HG02763 (cell line): ENCODE data around the gene JPT2.
"Not testable (repeated sequence)": the region's sequence is repeated elsewhere in the genome, so short reads cannot be mapped to it uniquely, and the experiment has no call there.

Experiments
- ATAC-seq: cut with Tn5 transposase; IDR thresholded peaks from one replicate; pipeline ENCODE4 v1.9.1; 2021; ENCODE audit warnings: mild to moderate bottlenecking, moderate library complexity; ENCODE audit not compliant: unreplicated experiment

JPT2 gene

DNA sequence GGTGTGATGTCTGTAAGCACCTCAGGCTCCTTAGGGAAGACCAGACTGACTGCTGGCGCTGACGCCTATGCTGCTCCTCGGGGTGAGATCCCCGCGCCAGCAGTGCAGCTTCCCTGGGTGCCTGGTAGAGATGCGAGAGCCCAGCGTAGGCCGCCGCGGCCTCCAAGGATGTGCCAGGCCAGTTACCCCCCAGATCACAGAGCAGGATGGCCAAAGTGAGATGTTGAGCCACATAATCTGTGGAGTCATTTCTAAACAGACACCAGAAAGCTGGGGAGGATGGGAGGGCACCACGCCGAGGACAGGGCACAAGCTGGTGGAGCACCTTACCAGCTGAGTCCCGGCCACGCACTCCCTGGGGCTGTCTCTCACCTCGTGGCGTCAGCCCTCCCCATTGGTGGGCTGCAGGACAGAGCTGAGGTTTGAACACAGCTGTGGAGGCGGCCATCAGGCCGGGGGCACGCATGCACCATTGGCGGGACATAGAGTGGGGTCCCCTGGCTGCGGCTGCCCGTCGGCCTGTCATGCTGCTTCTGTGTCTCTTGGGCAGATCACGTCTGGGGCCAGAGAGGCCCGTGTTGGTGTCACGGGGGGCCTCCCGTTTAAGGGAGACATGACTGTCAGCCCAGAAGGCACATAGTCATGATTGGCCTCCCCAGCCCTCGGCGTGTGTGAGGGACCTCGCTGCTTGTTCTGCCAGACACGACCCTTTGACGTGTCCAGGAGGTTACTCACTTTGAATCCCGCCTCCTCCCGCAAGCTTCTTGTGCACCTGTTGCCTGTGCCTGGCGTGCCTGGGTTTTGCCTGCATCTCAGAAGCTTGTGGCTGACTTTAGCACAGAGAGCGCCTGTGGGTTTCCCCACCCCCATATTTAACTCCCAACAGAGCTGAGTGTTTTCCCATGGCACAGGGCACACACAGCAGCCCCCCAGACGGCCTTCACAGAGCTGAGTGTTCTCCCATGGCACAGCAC is 49.9 kb downstream of the JPT2 start:
- ATAC-seq, result no peak

DNA sequence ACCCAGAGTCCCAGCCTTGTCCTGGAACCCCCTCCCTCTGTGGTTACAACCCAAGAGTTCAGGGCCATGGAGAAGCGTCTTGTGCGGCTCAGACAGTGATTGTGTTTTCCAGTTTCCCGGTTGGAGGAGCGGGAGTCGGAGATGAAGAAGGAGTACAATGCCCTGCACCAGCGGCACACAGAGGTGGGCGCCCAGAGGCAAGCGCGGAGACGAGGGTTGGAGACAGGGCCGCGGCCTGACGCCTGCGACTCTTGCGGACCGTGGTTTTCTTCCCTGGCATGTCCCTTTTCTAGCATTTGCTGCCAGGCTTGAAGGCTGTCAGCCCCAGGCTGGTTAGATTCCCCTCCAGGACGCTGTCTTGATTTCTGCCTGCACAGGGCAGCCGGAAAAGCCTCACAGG is 50.9 kb downstream of the JPT2 start:
- ATAC-seq, result no peak

DNA sequence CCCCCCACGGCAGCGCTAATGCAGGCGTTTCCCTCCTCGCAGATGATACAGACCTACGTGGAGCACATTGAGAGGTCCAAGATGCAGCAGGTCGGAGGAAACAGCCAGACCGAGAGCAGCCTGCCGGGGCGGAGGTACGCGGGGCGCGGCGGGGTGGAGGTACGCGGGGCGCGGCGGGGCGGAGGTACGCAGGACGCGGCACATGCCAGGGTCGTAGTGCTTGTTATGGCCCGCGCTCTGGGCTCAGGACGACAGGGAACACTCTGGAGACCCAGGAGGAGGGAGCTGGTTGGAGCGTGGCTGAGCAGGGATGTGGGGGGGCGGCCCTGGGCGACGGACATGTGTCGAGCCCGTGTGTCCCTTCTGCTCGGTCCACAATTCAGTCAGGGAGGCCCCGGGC is 51.4 kb downstream of the JPT2 start:
- no peak for ATAC-seq

DNA sequence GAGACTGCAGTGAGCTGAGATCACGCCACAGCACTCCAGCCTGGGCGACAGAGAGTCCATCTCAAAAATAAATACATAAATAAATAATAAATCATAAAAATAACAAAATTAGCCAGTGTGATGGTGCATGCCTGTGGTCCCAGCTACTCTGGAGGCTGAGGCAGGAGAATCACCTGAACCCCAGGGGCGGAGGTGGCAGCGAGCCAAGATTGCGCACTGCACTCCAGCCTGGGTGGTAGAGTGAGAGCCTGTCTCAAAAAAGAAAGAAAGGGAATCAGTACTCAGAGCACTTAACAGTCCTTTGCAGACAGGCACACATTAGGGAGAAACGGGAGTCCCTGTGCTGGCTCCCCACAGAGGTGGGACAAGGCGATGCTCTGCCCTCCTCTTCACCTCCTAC is 53.0 kb downstream of the JPT2 start:
- no peak for ATAC-seq

DNA sequence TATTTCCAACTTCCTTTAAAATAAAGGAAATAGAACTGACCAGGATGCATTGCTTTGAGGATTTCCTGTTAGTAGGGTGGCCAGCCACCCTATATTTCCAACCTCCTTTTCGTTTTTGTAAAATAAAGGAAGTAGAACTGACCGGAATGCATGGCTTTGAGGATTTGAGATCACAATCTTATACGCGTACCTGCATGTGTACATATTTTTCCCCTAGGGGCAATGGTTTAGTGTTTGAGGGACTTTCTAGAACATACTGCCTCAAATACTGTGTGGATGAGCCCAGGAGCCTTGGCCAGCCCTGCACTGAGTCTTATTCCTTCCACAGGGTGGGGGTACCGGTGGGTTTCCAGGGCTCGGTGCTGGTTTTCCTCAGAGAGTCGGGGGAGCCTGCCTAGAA is 53.5 kb downstream of the JPT2 start:
- no peak for ATAC-seq

DNA sequence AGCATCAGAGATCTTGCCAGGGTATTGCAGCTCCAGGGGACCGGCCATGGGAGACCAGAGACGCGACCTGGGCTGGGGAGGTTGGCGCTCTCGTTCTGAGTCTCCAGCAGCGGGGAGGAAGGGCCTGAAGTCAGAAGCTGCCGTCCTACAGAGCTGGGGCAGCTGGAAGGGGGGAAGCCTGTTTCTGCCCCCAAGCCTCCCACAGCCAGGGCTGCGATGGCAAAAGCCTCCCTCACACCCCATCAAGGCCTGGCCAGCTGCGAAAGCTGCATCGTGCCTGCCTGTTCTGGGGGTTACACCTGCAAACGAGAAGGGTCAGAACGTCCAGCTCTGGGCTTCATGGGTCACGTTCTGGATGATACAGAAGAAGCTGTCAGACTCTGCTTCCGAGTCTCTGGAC is 54.0 kb downstream of the JPT2 start:
- ATAC-seq, result no peak

DNA sequence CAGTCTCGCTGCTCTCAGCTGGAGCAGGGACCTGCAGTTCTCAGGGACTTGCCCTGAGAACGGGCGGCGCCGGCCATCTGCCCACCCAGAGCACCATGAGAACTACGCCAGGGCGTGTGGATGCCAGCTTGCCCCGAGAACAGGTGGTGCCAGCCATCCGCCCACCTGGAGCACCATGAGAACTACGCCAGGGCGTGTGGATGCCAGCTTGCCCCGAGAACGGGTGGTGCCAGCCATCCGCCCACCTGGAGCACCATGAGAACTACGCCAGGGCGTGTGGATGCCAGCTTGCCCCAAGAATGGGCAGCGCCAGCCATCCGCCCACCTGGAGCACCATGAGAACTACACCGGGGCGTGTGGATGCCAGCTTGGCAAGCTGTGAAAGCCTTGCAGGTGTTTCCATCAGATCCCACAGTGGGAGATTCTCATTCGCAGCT is 54.5 kb downstream of the JPT2 start:
- not testable (repeated sequence) for ATAC-seq

DNA sequence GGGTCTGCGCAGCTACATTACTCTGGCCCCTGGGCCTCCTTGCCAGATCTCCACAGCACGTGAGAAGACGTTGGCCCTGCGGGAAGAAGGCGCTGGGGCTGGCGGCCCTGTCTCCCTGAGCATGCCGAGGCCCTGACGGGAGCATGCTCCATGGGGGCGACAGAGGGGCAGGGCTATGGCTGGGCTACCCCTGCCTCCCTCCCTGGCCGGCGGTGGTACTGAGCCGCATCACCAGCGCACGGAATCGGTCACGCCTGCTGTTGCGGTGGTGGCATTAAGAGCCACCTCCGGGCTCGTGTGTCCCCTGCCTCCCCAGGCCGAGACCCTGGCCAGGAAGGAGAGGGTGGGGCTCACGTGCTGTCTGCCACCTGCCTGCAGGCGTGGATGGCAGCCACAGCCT is 56.0 kb downstream of the JPT2 start:
- no peak for ATAC-seq

DNA sequence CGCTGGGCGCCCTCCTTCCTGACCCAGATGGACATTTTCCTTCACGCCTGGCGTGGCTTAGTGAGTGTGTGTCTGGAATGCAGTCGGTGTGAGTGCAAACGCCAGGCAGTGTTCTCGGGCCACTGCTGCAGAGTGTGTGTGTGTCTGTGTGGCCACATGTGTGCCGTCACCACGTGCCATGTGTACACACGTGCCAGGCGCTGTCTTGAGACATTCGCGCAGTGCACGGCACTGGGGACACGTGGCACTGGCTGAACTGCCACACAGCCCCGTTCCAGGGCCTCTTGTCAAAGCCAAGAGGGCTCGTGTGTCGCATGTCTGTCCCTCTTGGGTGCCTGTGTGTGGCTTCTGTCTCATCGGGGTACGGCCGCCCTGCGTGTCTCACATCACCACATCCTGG is 56.7 kb downstream of the JPT2 start:
- ATAC-seq, result no peak

DNA sequence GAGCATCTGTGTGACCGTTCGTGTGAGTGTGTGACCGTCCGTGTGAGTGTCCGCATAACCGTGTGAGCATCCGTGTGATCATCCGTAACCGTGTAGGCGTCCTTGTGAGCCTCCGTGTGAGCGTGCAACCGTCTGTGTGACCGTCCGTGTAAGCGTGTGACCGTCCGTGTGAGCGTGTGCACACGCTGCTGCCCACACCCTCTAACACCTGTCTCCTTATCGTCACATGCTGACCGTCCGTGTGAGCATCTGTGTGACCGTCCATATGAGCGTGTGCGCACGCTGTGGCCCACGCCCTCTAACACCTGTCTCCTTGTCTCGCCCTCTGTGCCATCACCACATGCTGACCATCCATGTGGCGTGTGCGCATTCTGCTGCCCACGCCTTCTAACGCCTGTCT is 62.2 kb downstream of the JPT2 start:
- ATAC-seq, result no peak

DNA sequence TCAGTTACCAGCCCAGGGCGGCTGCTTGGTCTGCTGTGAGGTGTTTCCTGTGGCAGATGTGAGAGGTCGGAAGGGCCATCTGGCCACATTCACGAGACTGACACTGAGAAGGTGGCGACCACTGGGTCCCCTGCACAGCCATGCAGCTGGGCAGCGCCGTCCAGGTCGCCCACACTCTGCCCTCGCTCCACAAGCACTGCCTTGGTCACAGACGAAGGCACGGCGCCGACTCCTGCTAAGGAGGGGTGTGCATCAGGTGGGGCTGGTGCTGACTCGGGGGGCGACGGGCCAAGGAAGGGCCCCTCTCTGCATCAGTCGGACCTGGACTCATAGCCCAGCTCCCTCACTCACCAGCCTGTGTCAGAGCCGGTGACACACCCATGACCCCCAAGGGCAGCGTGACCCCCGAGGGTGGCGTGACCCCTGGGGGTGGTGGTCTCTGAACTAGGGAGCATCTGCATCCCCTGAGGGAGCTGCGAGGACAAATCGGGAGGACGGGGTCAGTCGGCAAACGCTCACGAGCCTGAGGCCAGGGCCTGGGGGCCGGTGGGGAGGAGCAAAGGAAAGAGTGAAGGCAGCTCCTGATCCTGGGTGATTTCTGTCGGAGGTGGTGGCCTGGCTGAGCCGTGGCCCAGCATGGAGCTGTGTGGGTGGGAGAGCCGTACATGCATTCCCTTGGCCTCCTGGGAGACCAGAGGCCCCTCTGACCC is 62.9 kb downstream of the JPT2 start:
- no peak for ATAC-seq

DNA sequence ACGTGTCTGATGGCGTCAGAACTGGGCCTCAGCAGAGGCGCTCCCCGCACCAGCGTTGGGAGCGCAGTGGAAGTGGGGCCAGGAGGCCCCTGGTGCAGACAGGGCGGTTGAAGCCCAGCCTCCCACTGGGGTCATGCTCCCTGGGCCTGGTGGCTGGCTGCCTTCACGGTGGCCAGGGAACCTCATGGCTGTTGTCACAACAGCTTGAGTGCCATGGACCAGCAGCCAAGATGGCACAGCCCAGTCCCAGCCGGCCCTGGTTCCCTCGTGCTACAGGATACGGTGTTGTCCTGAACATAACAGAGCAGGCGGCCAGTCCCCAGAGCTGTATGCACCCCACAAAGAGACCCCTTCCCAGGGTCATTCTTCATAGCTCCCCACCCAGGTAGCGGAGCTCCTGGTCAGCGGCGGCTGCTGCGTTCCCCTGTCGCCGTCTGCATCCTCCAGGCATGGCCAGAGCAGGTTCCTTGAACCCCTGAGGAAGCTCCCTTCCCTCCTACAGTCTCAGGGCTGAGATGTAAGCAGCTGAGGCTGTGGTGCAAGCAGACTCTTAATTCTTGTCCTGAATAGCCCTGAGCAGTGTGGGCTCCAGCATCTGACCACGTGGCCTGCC is 63.6 kb downstream of the JPT2 start:
- ATAC-seq, result no peak

DNA sequence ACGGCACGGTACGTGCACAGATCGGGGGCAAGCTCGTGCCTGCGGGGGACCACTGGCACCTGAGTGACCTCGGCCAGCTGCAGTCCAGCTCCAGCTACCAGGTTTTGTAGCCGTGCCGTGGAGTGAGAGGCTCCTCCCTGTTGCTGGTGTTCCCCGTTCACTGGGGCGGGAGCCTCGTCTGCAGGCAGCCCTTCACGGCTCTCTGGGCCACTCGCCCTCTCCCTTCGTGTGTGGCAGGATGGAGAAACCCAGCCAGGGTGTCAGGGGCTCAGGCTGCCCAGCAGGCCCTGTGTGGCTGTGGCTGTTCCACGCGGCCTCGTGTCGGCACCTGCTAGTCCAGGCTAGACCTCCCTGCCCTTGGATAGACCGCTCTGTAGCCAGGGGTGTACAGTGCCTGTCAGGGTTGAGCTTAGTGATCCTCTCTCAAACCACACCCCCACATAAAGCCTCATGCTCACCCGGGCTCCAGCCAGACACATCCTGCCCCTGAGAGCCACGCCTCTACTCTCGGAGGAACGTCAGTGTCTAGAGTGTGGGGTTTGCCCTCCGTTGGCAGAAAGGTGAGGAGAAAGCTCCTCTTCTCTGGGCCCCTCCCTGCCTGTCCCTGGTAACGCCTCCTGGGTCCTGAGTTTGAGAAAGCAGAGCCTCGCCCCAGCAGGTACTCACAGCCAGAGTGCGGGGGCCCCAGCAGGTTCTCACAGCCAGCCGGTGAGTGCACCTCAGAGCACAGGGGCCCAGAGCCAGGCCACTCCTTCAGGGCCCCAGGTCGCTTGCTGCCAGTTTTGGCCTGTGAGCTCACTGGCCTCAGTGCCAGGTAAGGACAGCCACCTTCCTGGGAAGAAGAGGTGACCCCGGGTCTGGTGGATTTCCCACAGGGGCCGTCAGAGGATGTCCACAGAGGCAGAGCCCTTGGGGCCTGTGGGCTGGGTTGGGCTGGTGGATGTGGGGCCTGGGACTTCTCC is 65.6 kb downstream of the JPT2 start:
- ATAC-seq, result no peak

DNA sequence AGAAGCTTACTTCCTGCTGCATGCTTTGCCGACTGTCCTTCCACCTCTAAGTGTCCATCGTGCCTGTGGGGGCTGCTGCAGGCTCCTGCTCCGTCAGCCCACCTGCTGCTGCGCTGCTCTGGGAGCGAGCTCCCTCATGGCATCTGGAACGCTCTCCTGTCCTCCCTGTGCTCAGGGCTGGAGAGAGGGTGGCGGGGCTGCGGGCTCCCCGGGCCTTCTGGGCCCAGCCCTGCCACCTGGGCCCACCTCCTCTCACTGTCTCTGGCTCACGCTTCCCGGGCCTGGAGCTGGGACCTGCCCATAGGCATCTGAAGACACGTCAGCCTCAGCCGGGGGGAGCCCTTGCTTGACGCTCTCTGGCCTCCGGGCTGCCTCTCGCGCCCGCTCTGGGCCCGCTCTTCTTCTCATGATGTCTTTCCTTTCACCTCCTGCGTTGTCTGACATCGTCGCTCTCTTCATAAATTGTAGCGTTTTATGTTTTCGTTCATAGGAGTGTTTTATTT is 66.3 kb downstream of the JPT2 start:
- no peak for ATAC-seq

DNA sequence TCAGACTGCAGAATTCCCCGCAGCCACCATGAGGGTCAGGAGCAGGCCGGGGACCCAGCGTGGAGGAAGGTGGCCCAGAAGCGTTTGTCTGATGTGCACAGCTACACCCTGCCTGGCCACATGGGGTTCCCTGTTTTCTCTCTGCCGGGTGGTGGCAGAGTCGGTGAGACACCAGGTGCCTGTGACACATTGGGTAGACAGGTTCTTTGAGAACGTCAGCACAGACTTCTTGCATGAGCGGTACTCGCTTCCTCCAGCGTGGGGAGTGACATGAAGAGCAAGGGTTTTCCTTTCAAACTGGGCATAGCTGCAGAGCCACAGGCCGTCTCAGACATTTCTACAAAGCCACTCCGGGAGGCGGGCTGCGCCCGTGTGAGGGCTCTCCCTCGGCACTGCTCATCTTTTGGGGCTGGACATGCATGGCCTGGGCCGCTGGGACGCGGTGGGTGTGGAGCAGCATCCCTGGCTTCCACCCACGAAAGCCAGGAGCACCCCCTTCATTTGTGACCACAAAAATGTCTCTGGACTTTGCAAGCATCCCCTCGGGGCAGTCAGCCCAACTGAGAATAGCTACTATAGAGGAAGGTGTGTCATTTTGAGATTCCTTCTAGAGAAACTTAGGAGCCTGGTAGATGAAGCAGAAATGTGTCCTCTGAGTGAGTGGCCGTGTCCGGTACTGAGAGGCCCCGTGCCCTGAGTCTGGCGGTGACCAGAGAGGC is 67.3 kb downstream of the JPT2 start:
- no peak for ATAC-seq

DNA sequence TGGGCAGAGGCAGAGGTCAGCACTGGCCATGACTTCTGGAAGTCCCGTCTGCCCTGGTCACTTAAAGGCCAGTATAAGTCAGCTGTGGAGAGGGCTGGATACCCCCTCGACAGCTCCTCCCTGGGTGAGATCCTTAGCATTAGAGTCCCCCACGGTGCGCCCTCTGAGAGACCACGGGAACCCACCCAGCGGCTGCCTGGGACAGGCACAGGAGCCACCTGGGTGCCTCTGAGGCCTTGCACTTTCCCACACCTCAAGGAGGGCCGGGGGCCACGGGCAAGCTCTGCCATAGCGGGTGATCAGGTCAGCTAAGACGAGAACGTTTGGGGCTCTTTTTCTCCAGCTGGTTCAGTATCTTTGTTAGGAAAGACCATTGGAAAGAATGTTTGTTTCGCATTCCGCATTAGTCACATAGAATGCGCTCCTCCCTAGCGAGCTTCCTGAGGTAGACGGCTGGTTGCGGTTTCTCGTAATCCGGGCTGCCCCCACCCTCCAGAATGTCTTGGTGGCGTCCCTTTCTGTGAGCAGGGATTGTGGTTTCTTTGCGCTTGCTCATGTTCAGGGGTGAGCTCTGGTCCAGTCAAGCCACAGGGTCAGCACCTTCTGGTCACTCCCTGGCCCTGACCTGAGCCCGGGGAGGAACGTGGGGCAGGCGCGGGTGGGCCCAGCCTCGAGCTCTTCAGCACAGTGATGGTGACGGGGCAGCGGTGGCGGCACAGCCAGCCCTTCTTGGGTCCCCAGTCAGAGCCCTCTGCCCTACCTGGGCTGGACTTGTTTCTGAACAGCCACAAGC is 68.0 kb downstream of the JPT2 start:
- no peak for ATAC-seq

DNA sequence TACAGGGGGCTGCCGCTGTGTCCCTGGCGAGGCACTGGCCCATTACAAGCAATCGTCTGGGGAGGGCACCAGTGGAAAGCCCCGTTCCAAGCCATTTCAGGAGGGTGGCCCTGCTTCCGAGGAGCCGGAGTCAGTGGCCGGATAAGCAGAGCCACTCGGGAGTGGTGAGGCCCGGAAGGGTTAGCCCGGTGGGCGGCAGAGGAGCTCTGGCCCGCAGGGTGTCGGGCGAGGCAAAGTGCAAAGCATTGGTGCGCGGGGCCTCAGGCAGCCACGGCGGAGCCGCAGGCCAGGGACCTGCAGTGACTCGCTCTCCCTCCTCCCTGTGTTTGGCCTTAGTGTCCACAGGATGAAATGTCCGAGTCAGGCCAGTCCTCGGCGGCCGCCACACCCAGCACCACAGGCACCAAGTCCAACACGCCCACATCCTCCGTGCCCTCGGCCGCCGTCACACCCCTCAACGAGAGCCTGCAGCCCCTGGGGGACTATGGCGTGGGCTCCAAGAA is 68.7 kb downstream of the JPT2 start:
- no peak for ATAC-seq

DNA sequence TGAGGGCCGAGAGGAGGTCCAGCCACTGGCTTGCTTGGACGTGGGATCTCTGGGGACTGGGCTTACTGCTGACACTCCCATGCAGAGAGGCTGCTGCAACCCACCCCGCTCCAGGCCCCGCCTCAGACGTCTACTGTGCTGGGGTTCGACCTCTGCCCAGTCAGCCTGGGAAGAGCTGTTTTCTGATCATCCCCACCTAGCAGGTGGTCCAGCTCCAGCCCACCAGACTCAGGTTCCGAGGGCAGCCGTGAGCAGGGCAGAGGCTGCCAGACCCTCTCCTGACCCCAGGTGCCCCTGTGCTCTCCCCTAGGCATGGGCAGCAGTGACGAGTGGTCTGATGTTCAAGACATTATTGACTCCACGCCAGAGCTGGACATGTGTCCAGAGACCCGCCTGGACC is 69.9 kb downstream of the JPT2 start:
- no peak for ATAC-seq
